Activated CD4-positive, CD25-positive, alpha-beta regulatory T cell treated with anti-CD3 and anti-CD28 coated beads, Interleukin-2, amount 50 U/mL, for 24 hours (primary cell): ENCODE data around the gene KCNJ12.

ENCODE experiments used
- ATAC-seq, 2 donors: fragments of 150-1000 bp; cut with Tn5 transposase; one replicate each; pipeline ENCODE4 v1.10.0; 2021; ENCODE audit warnings: mild to moderate bottlenecking in 1 of 2, moderate library complexity in 1 of 2

KCNJ12 gene

DNA sequence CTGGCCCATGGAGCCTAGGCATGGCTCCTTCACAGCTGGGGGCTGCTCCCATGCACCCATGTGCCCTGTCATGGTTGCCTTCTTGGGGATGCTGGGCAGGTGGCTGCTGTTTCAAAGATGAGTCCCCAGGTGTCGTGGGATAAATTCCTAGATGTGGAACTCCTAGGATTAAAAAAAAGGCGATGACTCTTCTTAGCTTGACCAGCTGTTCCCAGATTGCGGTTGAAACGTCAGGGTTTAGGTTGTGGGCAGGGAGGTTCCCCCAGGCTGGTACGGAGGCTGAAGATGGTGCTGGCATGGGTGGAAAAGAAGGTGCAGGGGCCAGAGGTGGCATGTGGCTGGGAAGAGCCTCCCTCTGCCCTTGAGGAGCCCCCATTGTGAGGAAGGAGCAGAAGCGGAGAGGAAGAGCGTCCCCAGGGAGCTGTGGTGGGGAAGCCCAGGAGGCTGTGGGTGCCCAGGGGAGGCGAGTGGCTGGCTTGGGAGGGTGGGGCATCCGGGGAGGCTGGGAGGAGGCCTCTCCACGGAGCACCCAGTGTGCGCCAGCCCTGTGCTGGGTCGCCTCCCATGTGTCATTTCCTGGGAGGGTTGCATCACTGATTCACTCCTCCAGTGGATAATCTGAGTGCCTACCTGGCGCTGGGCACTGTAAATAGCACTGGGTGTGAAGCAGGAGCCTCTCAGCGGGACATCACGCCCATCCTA is 7.5 kb upstream of the KCNJ12 start:
- ATAC-seq: no peak

DNA sequence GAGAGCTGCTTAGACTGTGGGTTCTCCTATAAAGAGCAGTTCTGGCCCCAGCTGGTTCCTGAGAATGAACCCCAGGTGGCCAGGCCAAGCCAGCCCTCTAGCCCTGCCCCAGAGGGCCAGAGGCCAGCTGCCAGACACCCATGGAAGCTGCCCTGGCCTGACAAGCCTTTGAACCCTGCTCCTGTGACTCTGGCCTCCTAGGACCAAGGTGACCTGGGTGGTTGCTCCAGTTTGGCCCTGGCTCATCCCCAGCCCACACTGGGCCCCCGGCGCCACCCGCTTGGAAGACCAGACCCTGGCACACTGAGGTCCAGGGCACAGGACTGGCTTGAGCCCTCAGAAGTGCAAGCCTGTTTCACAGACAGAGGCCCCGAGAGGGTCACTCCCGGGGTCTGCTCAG is 6.8 kb upstream of the KCNJ12 start:
- no peak for ATAC-seq

DNA sequence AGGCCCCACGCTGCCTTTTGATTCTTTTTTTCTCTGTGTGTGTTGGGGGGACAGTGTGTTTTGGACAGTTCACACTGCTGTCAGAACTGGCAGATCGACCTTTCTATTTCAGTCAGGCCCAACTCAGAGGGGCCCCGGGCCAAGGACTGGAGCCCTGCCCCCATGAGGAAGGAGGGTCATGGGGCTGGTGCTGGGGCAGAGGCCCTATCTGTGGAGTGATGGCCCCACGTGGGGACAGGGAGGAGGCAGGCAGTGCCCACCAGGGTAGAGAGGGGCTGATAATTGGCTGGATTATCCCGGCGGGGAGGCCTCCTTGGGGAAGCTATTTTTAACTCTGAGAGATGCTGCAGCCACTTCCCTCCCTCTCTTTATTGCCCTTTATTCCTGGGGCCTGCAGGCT is 5.7 kb upstream of the KCNJ12 start:
- no peak for ATAC-seq

- no peak for ATAC-seq
Observed at GRCh38 chr17:21371511-21372081, 4.6 kb upstream of the KCNJ12 start.

GRCh38 chr17:21372256-21372954 is 3.8 kb upstream of the KCNJ12 start:
- ATAC-seq: no peak

DNA sequence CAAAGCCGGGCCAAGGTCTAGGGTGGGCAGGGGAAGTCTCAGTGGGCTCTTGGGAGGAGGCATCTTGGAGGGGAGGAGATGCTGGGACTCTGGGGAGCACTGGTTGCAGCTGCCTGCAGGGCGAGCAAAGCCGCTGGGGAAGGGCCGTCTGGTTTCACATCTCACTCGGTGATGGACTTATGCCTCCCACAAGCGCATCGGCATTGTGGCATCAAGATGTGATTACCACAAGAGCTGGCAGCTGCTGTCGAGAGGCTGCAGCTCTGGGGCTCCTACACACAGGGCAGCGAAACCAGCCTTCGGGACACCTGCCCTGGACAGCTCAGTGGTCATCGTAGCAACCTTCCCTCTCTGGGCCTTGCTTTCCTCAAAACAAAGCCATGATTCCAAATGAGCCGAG is 3.1 kb upstream of the KCNJ12 start:
- ATAC-seq: no peak

DNA sequence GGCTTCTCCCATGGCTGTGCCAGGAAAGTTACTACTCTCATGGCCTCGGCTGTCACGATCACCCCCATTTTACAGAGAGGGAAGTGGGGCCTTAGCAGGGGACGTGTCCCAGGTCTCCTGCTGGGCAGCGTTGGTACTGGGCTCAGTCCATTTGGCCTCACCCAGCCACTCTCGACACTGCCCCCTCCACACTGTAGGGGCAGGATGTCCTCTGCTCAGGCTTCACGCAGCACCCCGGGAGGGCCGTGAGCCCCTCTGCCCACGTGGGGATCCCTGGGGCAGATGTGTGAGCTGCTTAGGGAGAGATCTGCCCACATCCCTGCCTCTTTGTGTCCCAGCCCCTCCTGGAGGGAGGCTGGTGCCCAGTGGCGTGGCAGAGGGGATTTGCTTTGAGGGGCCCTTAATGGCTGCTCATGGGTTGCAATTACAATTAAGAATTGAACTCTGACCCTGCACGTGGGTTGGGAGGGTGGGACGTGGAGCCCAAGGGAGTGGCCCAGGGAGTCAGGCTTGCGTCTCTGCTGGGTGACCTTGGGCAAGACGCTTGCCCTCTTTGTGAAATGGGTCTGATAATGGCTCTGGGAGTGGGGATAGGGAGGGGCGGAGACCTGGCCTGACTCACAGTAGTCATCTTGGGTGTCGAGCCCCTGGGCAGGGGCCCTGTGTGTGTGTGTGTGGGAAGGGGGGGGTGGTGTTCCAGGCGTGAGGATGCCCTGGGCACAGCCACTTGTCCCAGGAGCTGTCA is 2.3 kb upstream of the KCNJ12 start:
- ATAC-seq: no peak

GRCh38 chr17:21374441-21375161 is 1.6 kb upstream of the KCNJ12 start:
- no peak for ATAC-seq

- no peak for ATAC-seq
Observed at GRCh38 chr17:21375162-21375560, 996 bp upstream of the KCNJ12 start.

DNA sequence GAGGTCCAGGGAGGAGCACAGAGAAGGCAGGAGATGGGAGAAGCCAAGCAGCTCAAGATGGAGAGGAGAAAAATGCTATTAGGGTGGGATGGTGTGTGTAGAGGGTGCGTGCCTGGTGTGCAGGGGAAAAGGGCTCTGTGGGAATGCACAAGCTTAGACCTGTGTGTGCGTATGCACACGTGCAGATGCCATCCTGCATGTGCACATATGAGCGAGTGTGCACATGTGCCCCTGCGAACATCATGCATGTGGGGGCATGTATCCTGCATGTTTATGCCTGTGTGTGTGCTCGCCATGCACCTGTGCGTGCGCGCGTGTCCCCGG is 438 bp upstream of the KCNJ12 start:
- ATAC-seq: no peak

GRCh38 chr17:21376759-21377690 is 868 bp downstream of the KCNJ12 start:
- no peak for ATAC-seq

DNA sequence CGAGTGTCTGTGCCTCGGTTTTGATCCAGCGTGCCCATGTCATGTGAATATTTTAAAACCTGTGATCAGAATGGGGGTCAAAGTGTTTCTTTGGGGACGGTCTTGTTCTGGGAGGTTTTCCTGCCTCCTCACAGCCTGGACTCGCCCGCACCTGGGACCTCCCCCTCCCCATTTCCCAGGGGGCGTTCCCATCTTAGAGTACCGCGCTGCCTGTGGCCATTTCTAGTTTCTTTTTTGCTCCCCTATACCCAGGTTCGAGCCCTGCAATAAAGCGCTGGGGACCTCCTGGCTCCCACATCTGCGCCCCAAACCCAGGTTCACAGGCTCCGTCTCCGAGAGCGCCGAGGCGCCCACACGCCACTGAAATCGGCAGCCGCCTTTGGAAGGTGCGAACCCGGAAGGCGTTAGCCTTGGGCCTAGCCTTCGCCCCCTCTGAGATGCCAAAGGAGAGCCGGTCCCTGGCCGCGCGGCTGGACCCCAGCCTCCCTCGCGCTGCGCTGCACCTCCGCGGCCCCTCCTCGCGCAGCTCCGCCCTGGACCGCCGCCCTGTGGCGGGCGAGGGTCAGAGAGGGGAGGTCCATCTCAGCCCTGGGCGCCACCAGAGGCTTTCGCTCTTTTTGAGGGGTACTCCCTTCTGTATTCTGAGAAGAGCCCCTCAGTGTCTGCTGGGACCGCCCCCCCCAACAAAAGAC is 1.7 kb downstream of the KCNJ12 start:
- no peak for ATAC-seq

- no peak for ATAC-seq
Observed at GRCh38 chr17:21378553-21378952, 2.4 kb downstream of the KCNJ12 start.

GRCh38 chr17:21379080-21379711 is 3.0 kb downstream of the KCNJ12 start:
- ATAC-seq: no peak

- no peak for ATAC-seq
Observed at GRCh38 chr17:21380659-21381058, 4.5 kb downstream of the KCNJ12 start.

DNA sequence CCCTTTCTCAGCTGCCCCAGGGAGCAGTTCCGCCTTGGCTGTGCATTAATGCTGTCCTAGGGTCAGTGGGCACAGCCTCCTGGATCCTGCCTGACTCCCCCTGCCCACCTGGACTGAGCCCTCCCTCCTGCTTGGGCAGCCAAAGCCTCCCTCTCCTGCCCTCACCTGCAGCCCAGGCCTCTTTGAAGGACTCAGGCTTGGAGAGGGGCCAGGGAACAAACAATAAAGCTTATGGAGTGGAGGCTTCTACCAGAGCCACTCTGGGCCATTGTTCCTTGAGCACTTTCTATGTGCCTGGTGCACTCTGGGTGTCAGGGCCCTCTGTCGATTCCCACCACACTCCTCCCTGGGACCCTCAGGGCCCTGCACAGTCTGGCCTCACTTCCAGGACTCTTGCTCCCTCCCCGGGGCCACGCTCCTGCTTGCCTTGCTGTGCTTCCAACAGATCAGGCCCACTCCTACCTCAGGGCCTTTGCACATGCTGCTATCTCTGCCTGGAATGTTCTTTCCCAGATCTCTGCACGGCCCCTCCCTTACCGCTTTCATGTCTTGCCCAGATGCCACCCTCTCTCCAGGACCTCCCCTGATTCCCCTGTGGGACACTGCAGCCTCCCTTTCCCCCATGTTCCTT is 5.0 kb downstream of the KCNJ12 start:
- no peak for ATAC-seq

- no peak for ATAC-seq
Observed at GRCh38 chr17:21382560-21383495, 6.7 kb downstream of the KCNJ12 start.

DNA sequence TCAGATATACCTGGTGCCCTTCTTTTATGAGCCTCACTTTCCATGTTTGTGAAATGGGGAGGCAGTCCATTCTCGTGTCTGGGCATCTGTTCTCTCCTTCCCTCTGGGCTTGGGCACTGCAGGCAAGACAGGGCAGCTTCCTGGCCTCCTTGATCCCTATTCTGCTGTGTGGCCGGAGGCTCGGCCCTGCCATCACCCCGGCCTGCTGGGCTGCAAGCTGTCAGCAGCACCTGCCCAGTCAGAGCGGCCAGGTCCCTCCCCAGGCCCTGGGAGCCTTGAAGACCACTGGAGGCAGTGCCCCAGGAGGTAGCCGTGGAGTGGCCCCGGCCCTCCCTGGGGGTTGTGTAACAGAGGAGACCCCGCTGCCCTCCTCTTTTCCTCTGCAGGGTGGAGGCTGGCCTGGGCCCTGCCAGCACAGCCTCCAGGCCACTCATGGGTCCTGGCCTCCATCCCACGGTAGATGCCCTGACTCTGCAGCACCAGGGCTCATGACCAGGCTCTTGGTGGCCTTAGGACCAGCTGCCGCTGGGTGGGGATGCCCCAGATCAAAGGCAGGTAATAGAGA is 9.2 kb downstream of the KCNJ12 start:
- no peak for ATAC-seq

- no peak for ATAC-seq
Observed at GRCh38 chr17:21387616-21388015, 11.5 kb downstream of the KCNJ12 start.
